PC-3 (cell line): ENCODE data around the gene FMNL1. TPM values are rescaled to one million over a fixed set of nuclear protein-coding genes. Genes with fewer than 3 reads are reported as not detected.

Source experiments
- ATAC-seq: fragments of 200-7000 bp; cut with Tn5 transposase; 2 replicates; pipeline ENCODE4 v1.9.1; 2020; ENCODE audit warnings: mild to moderate bottlenecking, moderate library complexity
- BruUV-seq: library from RNA; stranded (reverse); fragments of 400-500 nt; replicated peaks from 2 replicates; lab custom pipeline; 2021; lab: Mats Ljungman, UMichigan
- CTCF ChIA-PET: fragments of 300-600 bp; sonication (Branson Sonifier 250); formaldehyde crosslinking; loops from one replicate; lab custom pipeline; 2022; ENCODE audit warnings: antibody characterized with exemption; lab: Charles Lee
- POLR2A ChIA-PET: fragments of 300-600 bp; sonication (Branson Sonifier 250); formaldehyde crosslinking; loops from one replicate; lab custom pipeline; 2022; ENCODE audit warnings: antibody characterized with exemption; ENCODE audit not compliant: unreplicated experiment; lab: Charles Lee
- DNase-seq: peaks from one replicate; pipeline ENCODE4 v3.0.0-alpha.2; 2015
- H2AFZ ChIP-seq: fragments of 300-600 bp; sonication (generic); 2 replicates; pipeline ENCODE4 v1.6.0; 2016; ENCODE audit warnings: antibody characterized with exemption, low read length
- H3F3A ChIP-seq: fragments of 300-600 bp; sonication (generic); one replicate; pipeline ENCODE4 v1.6.0; 2017; ENCODE audit warnings: antibody characterized with exemption, low read length, control low read depth, mild to moderate bottlenecking; ENCODE audit not compliant: unreplicated experiment
- H3K27ac ChIP-seq: fragments of 300-600 bp; sonication (generic); 2 replicates; pipeline ENCODE4 v1.5.1; 2016; ENCODE audit warnings: mild to moderate bottlenecking, low read length
- H3K27me3 ChIP-seq: fragments of 300-600 bp; sonication (generic); 2 replicates; pipeline ENCODE4 v1.6.1; 2016; ENCODE audit warnings: low read length, mixed read lengths
- H3K36me3 ChIP-seq: fragments of 300-600 bp; sonication (generic); 2 replicates; pipeline ENCODE4 v1.6.1; 2016; ENCODE audit warnings: low read depth, mixed run types, low read length, mixed read lengths
- H3K4me1 ChIP-seq: fragments of 300-600 bp; sonication (generic); 2 replicates; pipeline ENCODE4 v1.5.1; 2016; ENCODE audit warnings: low read length; ENCODE audit not compliant: insufficient read depth
- H3K4me2 ChIP-seq: fragments of 300-600 bp; sonication (generic); 2 replicates; pipeline ENCODE4 v1.6.0; 2016; ENCODE audit warnings: low read length
- H3K4me3 ChIP-seq: fragments of 300-600 bp; sonication (generic); 2 replicates; pipeline ENCODE4 v1.5.1; 2016; ENCODE audit warnings: mild to moderate bottlenecking, low read length, mixed read lengths
- H3K79me2 ChIP-seq: fragments of 300-600 bp; sonication (generic); 2 replicates; pipeline ENCODE4 v1.6.1; 2017; ENCODE audit warnings: low read length, mixed read lengths
- H3K9ac ChIP-seq: fragments of 300-600 bp; sonication (generic); 2 replicates; pipeline ENCODE4 v1.6.0; 2016; ENCODE audit warnings: mild to moderate bottlenecking, low read length
- H3K9me2 ChIP-seq: fragments of 300-600 bp; sonication (generic); replicated peaks from 2 replicates; pipeline ENCODE4 v1.6.1; 2016; ENCODE audit warnings: mixed run types, low read length, mixed read lengths
- H3K9me3 ChIP-seq: fragments of 300-600 bp; sonication (generic); 2 replicates; pipeline ENCODE4 v1.6.1; 2016; ENCODE audit warnings: low read length, mixed read lengths
- H4K20me1 ChIP-seq: fragments of 300-600 bp; sonication (generic); 2 replicates; pipeline ENCODE4 v1.6.1; 2016; ENCODE audit warnings: low read length, mixed read lengths
- CTCF ChIP-seq: fragments of 300-600 bp; sonication (generic); conservative IDR thresholded peaks from 2 replicates; pipeline ENCODE4 v1.5.1; 2017; ENCODE audit warnings: antibody characterized with exemption, low read depth, mild to moderate bottlenecking, low read length
- EZH2 ChIP-seq: fragments of 300-600 bp; sonication (generic); IDR thresholded peaks from one replicate; pipeline ENCODE4 v1.6.1; 2017; ENCODE audit warnings: antibody characterized with exemption, mild to moderate bottlenecking, low read length; ENCODE audit not compliant: unreplicated experiment
- EZH2phosphoT487 ChIP-seq: fragments of 300-600 bp; sonication (generic); IDR thresholded peaks from 2 replicates; pipeline ENCODE4 v1.6.1; 2018; ENCODE audit warnings: mild to moderate bottlenecking, antibody characterized with exemption, low read length, borderline replicate concordance
- intact Hi-C: fragments of 100-400 bp; cut with micrococcal nuclease; formaldehyde crosslinking; loops from 2 replicates; pipeline ENCODE4 v1.9.0; 2023
- total RNA-seq: library from RNA; depleted of rRNA; stranded (reverse); fragments of >200 nt; gene quantifications from 2 replicates; pipeline ENCODE4 v1.2.3, GENCODE V29; 2014

The FMNL1 gene
- total RNA-seq, 1 experiment from 2014 or later: 8.2 TPM

GRCh38 chr17:45225051-45225700 is 3.5 kb downstream of the FMNL1 start:
- H3K4me2 ChIP-seq: peak overlapping the region; percentile 45
- H3K9me3 ChIP-seq: no peaks in the 10 kb centered on the region
- ChIA-PET POLR2A (interaction anchor here (0.6 kb wide), 1 partner anchor 36 kb away, joined by 6 read pairs; no protein-coding TSS in a partner anchor), CTCF (interaction anchor here (0.8 to 1.4 kb wide), 2 partner anchors 77 to 90 kb away, joined by 3 to 7 read pairs; partner anchors contain the start of genes ACBD4 and HEXIM1)
- BruUV-seq: no TSS peak
- intact Hi-C loops: no loop called here
- H3K27ac ChIP-seq: peak overlapping the region; percentile 79
- H3F3A ChIP-seq: no peaks in the 10 kb centered on the region
- DNase-seq: peak; percentile 91
- H3K4me1 ChIP-seq: peaks cover 66% of the 10 kb centered on the region
- ATAC-seq: peak; percentile 86
- no peaks in the 10 kb centered on the region for H3K27me3 ChIP-seq
- peak overlapping the region; percentile 52 for H3K9ac ChIP-seq
- H3K4me3 ChIP-seq: no peak overlapping the region
- H3K79me2 ChIP-seq: 0 out of 2 replicates have a peak, but pooled peaks cover 6% of the 10 kb centered on the region
- no peaks in the 10 kb centered on the region for H3K36me3 ChIP-seq
- H2AFZ ChIP-seq: peak overlapping the region; percentile 5; the same call in 1 of the 2 replicates
- H3K9me2 ChIP-seq: no peaks in the 10 kb centered on the region
- no peak for TF ChIP-seq EZH2
- no peak for TF ChIP-seq CTCF
- no peak for TF ChIP-seq EZH2phosphoT487
- no peaks in the 10 kb centered on the region for H4K20me1 ChIP-seq

GRCh38 chr17:45225964-45226530 is 4.4 kb downstream of the FMNL1 start:
- ATAC-seq: peak; percentile 7
- no peak for DNase-seq
- no peaks in the 10 kb centered on the region for H3F3A ChIP-seq
- H3K36me3 ChIP-seq: no peaks in the 10 kb centered on the region
- intact Hi-C loops: no loop called here
- no peaks in the 10 kb centered on the region for H3K9me2 ChIP-seq
- peak overlapping the region; percentile 45 for H3K4me2 ChIP-seq
- no peak for TF ChIP-seq EZH2
- no peak for TF ChIP-seq CTCF
- TF ChIP-seq EZH2phosphoT487: no peak
- peaks cover 73% of the 10 kb centered on the region for H3K4me1 ChIP-seq
- no peak overlapping the region for H2AFZ ChIP-seq
- CTCF ChIA-PET: interaction anchor here (0.6 to 1.4 kb wide), 3 partner anchors 77 to 91 kb away, joined by 3 to 7 read pairs (median 3); partner anchors contain the start of genes ACBD4 and HEXIM1
- no peaks in the 10 kb centered on the region for H3K27me3 ChIP-seq
- H3K9me3 ChIP-seq: no peaks in the 10 kb centered on the region
- no peak overlapping the region for H3K4me3 ChIP-seq
- 0 out of 2 replicates have a peak, but pooled peaks cover 6% of the 10 kb centered on the region for H3K79me2 ChIP-seq
- H4K20me1 ChIP-seq: no peaks in the 10 kb centered on the region
- BruUV-seq: no TSS peak
- peak overlapping the region; percentile 28 for H3K9ac ChIP-seq
- POLR2A ChIA-PET: interaction anchor here (0.6 kb wide), 1 partner anchor 37 kb away, joined by 6 read pairs; no protein-coding TSS in a partner anchor
- peak overlapping the region; percentile 79 for H3K27ac ChIP-seq
